GM21526 (cell line): ENCODE measurements around the gene TCF23.
"Not testable (repeated sequence)": the region's sequence is repeated elsewhere in the genome, so short reads cannot be mapped to it uniquely, and the experiment has no call there.

Experiments
- ATAC-seq: cut with Tn5 transposase; IDR thresholded peaks from one replicate; pipeline ENCODE4 v1.9.1; 2021; ENCODE audit warnings: moderate library complexity; ENCODE audit not compliant: unreplicated experiment, low FRiP score

TCF23 gene

DNA sequence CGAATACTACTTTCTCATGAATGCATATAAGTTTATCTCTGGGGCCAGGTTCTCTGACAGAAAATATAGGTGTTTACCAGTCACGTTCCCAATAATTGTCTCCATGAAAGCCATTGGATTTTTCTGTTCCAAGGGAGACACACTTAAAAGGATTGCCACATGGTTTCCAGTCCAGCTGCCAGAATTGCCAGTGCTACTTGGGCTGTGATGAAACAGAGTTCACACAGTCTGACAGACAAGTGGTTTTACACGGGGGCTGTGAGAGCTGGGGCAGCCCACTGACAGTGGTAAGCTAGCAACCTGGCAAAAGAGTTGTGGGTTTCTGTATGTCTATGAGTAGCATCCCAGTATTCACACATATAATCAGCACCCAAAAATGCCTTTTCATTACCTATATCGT is 35.3 kb downstream of the TCF23 start:
- ATAC-seq = no peak

- no peak for ATAC-seq
These were observed 36.7 kb downstream of the TCF23 start for GRCh38 chr2:27185331-27186026.

- ATAC-seq = no peak
These were observed 38.0 kb downstream of the TCF23 start for GRCh38 chr2:27186613-27187345.

- no peak for ATAC-seq
These were observed 41.2 kb downstream of the TCF23 start for GRCh38 chr2:27189989-27190388.

DNA sequence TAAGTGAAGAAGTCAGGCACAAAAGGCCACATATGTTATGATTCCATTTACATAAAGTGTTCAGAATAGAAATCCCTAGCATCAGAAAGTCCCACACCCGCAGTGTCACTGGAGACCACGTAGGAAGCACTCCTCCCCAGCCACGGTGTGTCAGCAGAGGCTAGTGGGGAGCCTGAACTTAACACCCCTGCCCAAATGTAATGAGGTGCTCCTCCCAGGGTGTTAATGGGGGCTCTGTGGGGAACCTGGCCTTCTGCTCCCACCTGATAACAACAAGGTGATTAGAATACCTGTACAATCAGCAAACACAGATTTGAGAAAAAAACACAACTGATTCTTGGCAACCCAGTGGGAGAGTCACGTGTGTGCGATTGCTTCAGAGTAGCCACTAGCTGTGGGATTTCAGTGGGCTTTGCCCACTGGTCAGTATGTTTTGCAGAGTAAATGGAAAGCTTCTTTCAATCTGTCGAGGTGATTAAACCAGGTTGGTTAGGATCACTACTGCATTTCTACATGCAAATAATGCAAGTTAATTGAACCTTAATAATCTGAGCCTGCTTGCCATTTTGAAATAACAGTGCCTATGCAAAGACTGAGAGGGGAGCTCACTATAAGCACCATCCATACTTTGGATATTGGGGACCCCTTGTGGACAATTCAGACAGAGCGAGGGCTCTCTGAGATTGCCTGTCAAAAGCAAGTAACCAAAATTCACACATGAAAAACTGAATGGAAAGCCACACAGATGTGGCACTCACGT is 42.4 kb downstream of the TCF23 start:
- ATAC-seq = no peak

DNA sequence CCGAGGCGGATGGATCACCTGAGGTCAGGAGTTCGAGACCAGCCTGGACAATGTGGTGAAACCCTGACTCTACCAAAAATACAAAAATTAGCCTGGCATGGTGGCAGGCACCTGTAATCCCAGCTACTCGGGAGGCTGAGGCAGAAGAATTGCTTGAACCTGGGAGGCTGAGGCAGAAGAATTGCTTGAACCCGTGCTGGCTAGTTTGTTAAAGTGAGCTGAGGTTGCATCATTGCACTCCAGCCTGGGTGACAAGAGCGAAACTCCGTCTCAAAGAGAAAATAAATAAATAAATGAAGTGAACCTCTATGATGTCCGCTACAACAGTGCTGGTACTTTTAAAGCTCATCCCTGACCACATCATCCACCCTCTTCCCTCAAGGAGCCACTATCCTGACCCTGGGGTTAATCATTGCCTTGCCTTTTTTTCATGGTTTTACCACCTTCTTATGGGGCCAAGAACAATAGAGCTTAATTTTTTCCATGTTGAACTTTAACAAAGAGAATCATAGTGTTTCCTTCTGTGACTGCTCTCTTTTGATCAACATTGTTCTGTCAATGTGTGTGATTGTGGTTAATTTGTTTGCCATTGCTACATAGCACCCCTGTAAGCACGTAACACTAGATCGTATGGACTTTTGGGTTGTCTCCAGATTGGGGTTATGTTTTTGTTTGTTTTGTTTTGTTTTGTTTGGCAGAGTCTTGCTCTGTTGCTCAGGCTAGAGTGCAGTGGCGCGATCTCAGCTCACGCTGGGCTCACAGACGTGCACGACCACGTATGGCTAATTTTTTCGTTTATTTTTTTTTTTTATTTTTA is 45.9 kb downstream of the TCF23 start:
- ATAC-seq = no peak

DNA sequence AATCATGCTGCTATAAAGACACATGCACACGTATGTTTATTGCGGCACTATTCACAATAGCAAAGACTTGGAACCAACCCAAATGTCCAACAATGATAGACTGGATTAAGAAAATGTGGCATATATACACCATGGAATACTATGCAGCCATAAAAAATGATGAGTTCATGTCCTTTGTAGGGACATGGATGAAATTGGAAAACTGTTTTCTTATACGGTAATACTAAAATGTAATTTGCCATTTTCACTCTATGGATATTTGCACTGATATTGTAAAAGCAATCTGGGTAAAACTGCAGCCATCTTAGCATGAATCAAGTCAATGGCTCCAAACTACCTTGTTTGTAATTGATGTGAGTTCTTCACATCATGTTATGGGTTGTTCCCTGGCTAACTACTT is 47.0 kb downstream of the TCF23 start:
- ATAC-seq = not testable (repeated sequence)

DNA sequence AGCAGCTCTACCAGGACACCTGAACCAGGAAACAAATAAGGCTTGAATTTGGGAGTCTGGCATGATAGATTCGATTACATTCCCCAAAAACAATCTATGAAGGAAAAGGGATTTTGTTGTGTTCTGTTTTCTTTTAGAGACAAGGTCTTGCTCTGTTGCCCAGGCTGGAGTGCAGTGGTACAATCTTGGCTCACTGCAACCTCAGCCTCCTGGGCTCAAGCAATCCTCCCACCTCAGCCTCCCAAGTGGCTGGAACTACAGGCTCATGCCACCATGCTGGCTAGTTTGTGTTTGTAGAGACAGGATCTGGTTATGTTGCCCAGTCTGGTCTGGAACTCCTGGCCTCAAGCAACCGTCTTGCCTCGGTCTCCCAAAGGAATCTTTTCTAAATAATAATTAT is 49.3 kb downstream of the TCF23 start:
- ATAC-seq = not testable (repeated sequence)

DNA sequence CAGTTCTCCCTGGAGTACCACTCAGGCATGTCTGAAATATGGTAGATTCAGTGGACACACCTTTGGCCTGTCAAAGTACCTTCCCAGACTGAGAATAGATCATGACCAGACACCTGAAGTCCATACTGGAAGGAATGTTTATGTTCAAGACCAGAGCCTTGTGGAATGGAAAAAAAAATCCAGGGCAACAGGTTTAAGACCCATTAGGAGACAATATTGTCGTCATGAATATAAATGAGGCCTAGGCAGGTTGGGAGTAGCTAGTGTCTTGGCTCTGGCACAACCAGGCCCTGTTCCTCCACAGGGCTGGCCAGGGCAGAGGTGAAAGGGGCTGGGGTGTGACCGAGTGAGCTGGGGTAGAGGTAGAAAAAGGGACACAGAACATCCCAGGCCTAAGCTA is 49.8 kb downstream of the TCF23 start:
- ATAC-seq = no peak

GRCh38 chr2:27199241-27199640 is 50.4 kb downstream of the TCF23 start:
- no peak for ATAC-seq

- ATAC-seq = no peak
These were observed 52.9 kb downstream of the TCF23 start for GRCh38 chr2:27201675-27202074.

DNA sequence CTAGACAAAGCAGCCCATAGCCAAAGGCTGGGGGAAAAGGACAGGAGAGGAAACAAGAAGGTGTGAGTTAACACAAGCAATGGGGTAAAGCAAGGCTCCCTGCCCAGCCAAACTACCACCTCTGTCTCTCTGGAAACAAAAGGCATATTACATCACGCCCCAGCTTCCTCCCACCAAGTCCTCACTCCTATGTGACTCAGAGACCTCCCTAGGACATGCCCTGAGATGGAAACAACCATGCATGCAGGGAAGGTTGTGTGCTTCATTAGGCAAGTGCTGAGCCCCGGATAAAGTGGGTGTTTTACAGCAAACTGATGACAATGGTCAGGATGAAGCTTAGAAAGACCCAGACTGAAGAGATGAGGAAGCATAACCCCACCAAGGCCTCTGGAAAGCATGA is 54.0 kb downstream of the TCF23 start:
- no peak for ATAC-seq

GRCh38 chr2:27203741-27204140 is 54.9 kb downstream of the TCF23 start:
- ATAC-seq = no peak

- no peak for ATAC-seq
These were observed 55.8 kb downstream of the TCF23 start for GRCh38 chr2:27204566-27204965.

GRCh38 chr2:27205206-27205605 is 56.4 kb downstream of the TCF23 start:
- ATAC-seq = no peak

DNA sequence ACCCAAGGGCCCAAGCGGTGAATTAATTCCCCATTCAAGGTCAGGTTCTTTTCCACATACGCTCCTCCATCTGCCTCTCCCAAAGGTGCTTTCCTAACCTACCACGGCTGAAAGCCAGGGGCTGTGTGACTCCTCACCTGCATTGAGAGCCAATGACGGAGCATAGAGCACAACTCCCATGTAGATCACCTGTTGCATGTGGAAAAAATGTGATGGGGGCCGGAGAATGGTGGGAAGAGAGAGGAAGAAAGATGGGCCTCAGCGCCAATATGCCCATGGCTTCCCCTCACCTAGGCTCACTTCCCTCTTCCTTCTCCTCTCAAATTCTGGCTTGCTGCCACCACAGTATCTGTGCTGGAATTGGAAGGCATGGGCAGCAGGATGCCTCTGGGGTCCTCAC is 57.5 kb downstream of the TCF23 start:
- ATAC-seq = no peak
